GM18507 (cell line): ENCODE measurements around the gene URB1.
"Not testable (repeated sequence)": the region's sequence is repeated elsewhere in the genome, so short reads cannot be mapped to it uniquely, and the experiment has no call there.

Source experiments
- DNase-seq: peaks from one replicate; pipeline ENCODE4 v3.0.0; 2011; ENCODE audit warnings: low read depth; ENCODE audit not compliant: insufficient read length; ENCODE audit errors: extremely low spot score
- FAIRE-seq: peaks from 2 replicates; lab custom pipeline; 2011; peaks lifted over from hg19 to GRCh38; lab: Jason Lieb, UNC

URB1 gene

GRCh38 chr21:32392880-32393676 lies at the start of gene URB1:
Gene URB1, minus strand, starts transcription at chr21:32393012. Its CDS starts 102 bp downstream, at chr21:32392910.
- FAIRE-seq, result peak; percentile 91
- peak; percentile 87 for DNase-seq

GRCh38 chr21:32437729-32438128 lies 44.9 kb upstream of the URB1 start:
- FAIRE-seq, result no peak
- no peak for DNase-seq

- not testable (repeated sequence) for FAIRE-seq, DNase-seq
Measured at GRCh38 chr21:32432982-32433660, 40.3 kb upstream of the URB1 start.

- DNase-seq, result no peak
- FAIRE-seq, result no peak
Measured at GRCh38 chr21:32427958-32428623, 35.3 kb upstream of the URB1 start.

GRCh38 chr21:32426592-32427051 lies 33.8 kb upstream of the URB1 start:
- DNase-seq, result no peak
- FAIRE-seq, result no peak

- DNase-seq (no peak), FAIRE-seq (no peak)
Measured at GRCh38 chr21:32426066-32426465, 33.3 kb upstream of the URB1 start.

- FAIRE-seq (no peak), DNase-seq (no peak)
Measured at GRCh38 chr21:32425628-32426027, 32.8 kb upstream of the URB1 start.

- FAIRE-seq (no peak), DNase-seq (no peak)
Measured at GRCh38 chr21:32424674-32425073, 31.9 kb upstream of the URB1 start.

GRCh38 chr21:32424191-32424535 lies 31.4 kb upstream of the URB1 start:
- FAIRE-seq (no peak), DNase-seq (no peak)

- DNase-seq (no peak), FAIRE-seq (no peak)
Measured at GRCh38 chr21:32423320-32424190, 30.7 kb upstream of the URB1 start.

GRCh38 chr21:32422064-32422463 lies 29.3 kb upstream of the URB1 start:
- FAIRE-seq, result no peak

GRCh38 chr21:32418146-32418545 lies 25.3 kb upstream of the URB1 start:
- FAIRE-seq, result no peak
- no peak for DNase-seq

More at GRCh38 chr21:32422064-32422463, 29.3 kb upstream of the URB1 start:
- DNase-seq, result no peak

- FAIRE-seq, result no peak
- DNase-seq, result no peak
Measured at GRCh38 chr21:32415451-32416398, 22.9 kb upstream of the URB1 start.

- FAIRE-seq (no peak), DNase-seq (no peak)
Measured at GRCh38 chr21:32414579-32415358, 22.0 kb upstream of the URB1 start.

- FAIRE-seq, result no peak
Measured at GRCh38 chr21:32413697-32414578, 21.1 kb upstream of the URB1 start.

GRCh38 chr21:32413015-32413504 lies 20.2 kb upstream of the URB1 start:
- DNase-seq (no peak), FAIRE-seq (no peak)

More at GRCh38 chr21:32413697-32414578, 21.1 kb upstream of the URB1 start:
- no peak for DNase-seq
